AG04449 (cell line): ENCODE measurements around the gene THSD4.

Source experiments
- CTCF ChIA-PET: fragments of 350-600 bp; formaldehyde crosslinking; extraction: SDS; loops from one replicate; lab custom pipeline; 2021; ENCODE audit warnings: antibody characterized with exemption; lab: Yijun Ruan, JAX
- POLR2A ChIA-PET: fragments of 400-600, 350-600 bp; formaldehyde crosslinking; extraction: SDS; loops from one replicate; lab custom pipeline; 2020; ENCODE audit warnings: antibody characterized with exemption, inconsistent platforms; lab: Yijun Ruan, JAX
- DNase-seq: peaks from one replicate; pipeline ENCODE4 v3.0.0-alpha.2; 2010; ENCODE audit warnings: low read depth, low spot score
- H3K4me3 ChIP-seq: 2 replicates; pipeline ENCODE4 v1.5.1; 2011; ENCODE audit warnings: low read depth, mild to moderate bottlenecking, control low read depth, low read length
- TF ChIP-seq, protein P1 (sequence below): IDR thresholded peaks from one replicate; pipeline ENCODE4 v1.5.1; 2011; ENCODE audit warnings: mild to moderate bottlenecking, moderate library complexity, low read length, control low read depth, inconsistent platforms; ENCODE audit not compliant: insufficient read depth; ENCODE audit errors: missing control alignments

THSD4 gene

DNA sequence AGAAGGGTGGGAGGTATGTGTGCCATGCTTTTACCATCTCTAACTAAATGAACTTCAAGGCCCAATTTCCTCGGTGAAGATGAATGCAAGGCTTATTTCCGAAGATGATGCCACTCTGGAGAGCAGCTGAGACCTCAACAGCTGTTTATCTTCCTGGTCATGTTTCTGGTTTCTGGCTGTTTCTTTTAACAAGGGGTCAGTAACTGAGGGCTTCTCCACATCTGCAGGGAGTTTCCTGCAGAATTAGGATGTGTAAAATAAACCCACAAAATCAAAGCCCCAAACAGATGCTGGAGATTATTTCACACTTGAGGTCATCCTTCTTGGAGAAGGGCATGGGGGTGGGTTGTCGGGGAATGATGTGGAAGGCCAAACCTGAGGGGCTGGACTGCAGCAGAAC is 220.3 kb downstream of the THSD4 start:
- H3K4me3 ChIP-seq: no peak overlapping the region
- POLR2A ChIA-PET: no interaction called here
- CTCF ChIA-PET: no interaction called here
- no peak for DNase-seq
- TF ChIP-seq, protein P1, sequence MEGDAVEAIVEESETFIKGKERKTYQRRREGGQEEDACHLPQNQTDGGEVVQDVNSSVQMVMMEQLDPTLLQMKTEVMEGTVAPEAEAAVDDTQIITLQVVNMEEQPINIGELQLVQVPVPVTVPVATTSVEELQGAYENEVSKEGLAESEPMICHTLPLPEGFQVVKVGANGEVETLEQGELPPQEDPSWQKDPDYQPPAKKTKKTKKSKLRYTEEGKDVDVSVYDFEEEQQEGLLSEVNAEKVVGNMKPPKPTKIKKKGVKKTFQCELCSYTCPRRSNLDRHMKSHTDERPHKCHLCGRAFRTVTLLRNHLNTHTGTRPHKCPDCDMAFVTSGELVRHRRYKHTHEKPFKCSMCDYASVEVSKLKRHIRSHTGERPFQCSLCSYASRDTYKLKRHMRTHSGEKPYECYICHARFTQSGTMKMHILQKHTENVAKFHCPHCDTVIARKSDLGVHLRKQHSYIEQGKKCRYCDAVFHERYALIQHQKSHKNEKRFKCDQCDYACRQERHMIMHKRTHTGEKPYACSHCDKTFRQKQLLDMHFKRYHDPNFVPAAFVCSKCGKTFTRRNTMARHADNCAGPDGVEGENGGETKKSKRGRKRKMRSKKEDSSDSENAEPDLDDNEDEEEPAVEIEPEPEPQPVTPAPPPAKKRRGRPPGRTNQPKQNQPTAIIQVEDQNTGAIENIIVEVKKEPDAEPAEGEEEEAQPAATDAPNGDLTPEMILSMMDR: no peak

DNA sequence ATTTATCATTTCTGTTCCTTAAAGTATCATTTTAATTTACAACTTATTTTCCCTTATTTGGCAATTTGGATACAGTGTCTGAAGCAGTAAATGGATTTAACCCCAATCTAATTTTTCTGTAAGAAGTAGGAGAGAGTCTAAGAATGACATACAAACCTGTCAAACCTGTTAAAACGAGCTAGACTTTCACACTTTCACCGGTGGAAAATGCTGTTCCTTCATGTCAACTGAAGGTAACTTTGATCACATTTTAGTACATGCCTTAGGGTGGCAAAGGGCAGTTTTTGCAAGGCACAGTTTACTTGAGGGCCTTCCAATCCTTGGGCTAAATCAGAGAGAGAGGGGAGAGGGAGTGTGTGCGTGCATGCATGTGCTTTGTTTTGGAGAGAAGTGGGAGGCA is 221.4 kb downstream of the THSD4 start:
- CTCF ChIA-PET: no interaction called here
- POLR2A ChIA-PET: no interaction called here
- no peak overlapping the region for H3K4me3 ChIP-seq
- no peak for DNase-seq
- TF ChIP-seq, protein P1: no peak

- CTCF ChIA-PET: no interaction called here
- TF ChIP-seq, protein P1: no peak
- H3K4me3 ChIP-seq: no peak overlapping the region
- no peak for DNase-seq
- POLR2A ChIA-PET: no interaction called here
Measured at GRCh38 chr15:71337197-71337845, 222.1 kb downstream of the THSD4 start.

- ChIA-PET CTCF (no interaction called here), POLR2A (no interaction called here)
- TF ChIP-seq, protein P1: no peak
- DNase-seq: no peak
- no peak overlapping the region for H3K4me3 ChIP-seq
Measured at GRCh38 chr15:71338265-71338664, 223.0 kb downstream of the THSD4 start.

DNA sequence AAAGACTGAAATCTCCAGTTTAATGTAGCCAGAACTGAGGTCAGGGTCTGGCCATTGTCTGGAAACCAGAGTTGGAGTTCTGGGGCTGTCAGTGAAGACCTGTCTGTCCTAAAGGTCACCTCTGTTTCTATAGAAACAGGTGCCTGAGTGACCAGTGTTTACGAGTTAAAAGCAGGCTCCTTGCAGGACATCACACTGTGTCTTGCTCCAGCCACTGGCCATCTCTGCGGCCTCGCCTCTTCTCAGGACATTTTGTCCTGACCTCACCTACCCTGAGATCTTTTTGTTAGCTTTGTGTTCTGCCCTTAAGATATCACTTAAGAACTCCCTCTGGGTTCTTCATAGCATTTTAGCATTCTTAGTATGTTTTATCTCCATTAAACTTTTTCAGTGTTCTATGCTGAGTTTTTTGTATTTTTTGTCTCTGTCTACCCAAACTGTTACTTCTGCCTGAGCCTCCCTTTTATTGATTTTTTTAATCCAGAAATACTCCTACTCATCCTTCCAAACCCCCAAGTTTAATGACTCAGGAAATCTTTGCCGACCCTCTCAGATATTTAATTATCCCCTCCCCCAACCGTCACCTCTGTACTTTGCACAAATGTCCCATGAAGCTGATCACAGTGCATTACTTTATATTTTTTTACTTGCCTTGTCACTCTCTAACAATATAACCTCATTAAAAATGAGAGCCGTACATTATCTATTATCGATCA is 223.7 kb downstream of the THSD4 start:
- TF ChIP-seq, protein P1: no peak
- CTCF ChIA-PET: no interaction called here

GRCh38 chr15:71341811-71342550 is 226.7 kb downstream of the THSD4 start:
- no peak for DNase-seq
- ChIA-PET CTCF (interaction anchor here (1.6 kb wide), 1 partner anchor 11 kb away, joined by 4 read pairs; no protein-coding TSS in a partner anchor), POLR2A (no interaction called here)
- H3K4me3 ChIP-seq: no peak overlapping the region
- TF ChIP-seq, protein P1: no peak

More for the DNA sequence above, 223.7 kb downstream of the THSD4 start:
- no peak overlapping the region for H3K4me3 ChIP-seq
- DNase-seq: no peak
- POLR2A ChIA-PET: no interaction called here
